Gastroesophageal sphincter (tissue), 4 donors: Measurements from ENCODE around the gene TET2. TPM values are rescaled to one million over a fixed set of nuclear protein-coding genes. Genes with fewer than 3 reads are reported as not detected.

Experiments
- ATAC-seq: fragments of 150-250 bp; one replicate; pipeline ENCODE4 v1.9.1; 2016; ENCODE audit warnings: mild to moderate bottlenecking, moderate library complexity
- H3K27ac ChIP-seq, 4 donors: fragments of 200-600 bp; sonication (generic) in 3 of 4; 1 replicate in 3 of 4; 2 replicates in 1 of 4; pipeline ENCODE4 v1.5.1; 2016 to 2019
- H3K27me3 ChIP-seq: fragments of 200-600 bp; sonication (generic); one replicate; pipeline ENCODE4 v1.5.1; 2019
- H3K36me3 ChIP-seq, 2 donors: fragments of 200-600 bp; sonication (generic); one replicate each; pipeline ENCODE4 v1.5.1; 2019; ENCODE audit warnings: control low read depth in 1 of 2
- H3K4me1 ChIP-seq, 3 donors: fragments of 200-600 bp; sonication (generic); 1 replicate in 2 of 3; 2 replicates in 1 of 3; pipeline ENCODE4 v1.5.1; 2016 to 2019; ENCODE audit warnings: control low read depth in 2 of 3
- H3K4me3 ChIP-seq, 2 donors: fragments of 200-600 bp; sonication (generic); one replicate each; pipeline ENCODE4 v1.5.1; 2019; ENCODE audit warnings: mild to moderate bottlenecking in 1 of 2, moderate library complexity in 1 of 2
- H3K9me3 ChIP-seq, 3 donors: fragments of 200-600 bp; sonication (generic); one replicate each; pipeline ENCODE4 v1.5.1; 2017 to 2019; ENCODE audit warnings: control low read depth in 2 of 3
- CTCF ChIP-seq, 4 experiments: fragments of 200-600 bp in 2 of 4; fragments of 450-650 bp in 2 of 4; sonication (generic) in 1 of 4; IDR thresholded peaks; one replicate each; pipeline ENCODE4 v1.5.1; 2017 to 2019; ENCODE audit warnings: antibody characterized with exemption in 4 of 4, mild to moderate bottlenecking in 2 of 4, moderate library complexity in 2 of 4
- EP300 ChIP-seq: sonication (generic); formaldehyde crosslinking; IDR thresholded peaks from one replicate; pipeline ENCODE4 v1.6.1; 2017; ENCODE audit warnings: antibody characterized with exemption, mild to moderate bottlenecking
- POLR2A ChIP-seq, 2 donors: fragments of 450-650 bp; IDR thresholded peaks; one replicate each; pipeline ENCODE4 v1.6.1; 2017; ENCODE audit warnings: antibody characterized with exemption in 2 of 2, mild to moderate bottlenecking in 2 of 2, moderate library complexity in 1 of 2
- POLR2AphosphoS5 ChIP-seq: sonication (generic); formaldehyde crosslinking; IDR thresholded peaks from one replicate; pipeline ENCODE4 v1.6.1; 2017; ENCODE audit warnings: antibody characterized with exemption
- WGBS, 2 donors: methylation state at CpG; one replicate each; pipeline ENCODE4 v1.1.5; 2018; ENCODE audit warnings: low coverage in 1 of 2; 5-methylcytosine and 5-hydroxymethylcytosine counted together
- small RNA-seq, 4 donors: library from RNA; depleted of rRNA; stranded (forward); fragments of <200 nt; gene quantifications; one replicate each; pipeline ENCODE3, GENCODE V24; 2016
- total RNA-seq, 4 donors: library from RNA; depleted of rRNA; stranded (reverse); fragments of >200 nt; gene quantifications; one replicate each; pipeline ENCODE4 v1.1.0, GENCODE V29; 2016

The TET2 gene
- total RNA-seq, 4 donors from 2014 or later: 22.5 to 37.7 (median 27.8) TPM

- no peak for TF ChIP-seq CTCF (IDR thresholded peaks at IDR 0.05)
- H3K27ac ChIP-seq: no peak overlapping the region
- no peaks in the 10 kb centered on the region for H3K9me3 ChIP-seq
- no peaks in the 10 kb centered on the region for H3K36me3 ChIP-seq
- H3K4me3 ChIP-seq: no peak overlapping the region
- H3K4me1 ChIP-seq: no peaks in the 10 kb centered on the region
- H3K27me3 ChIP-seq: no peaks in the 10 kb centered on the region
- ATAC-seq: no peak
Measured at GRCh38 chr4:105327956-105328355, 181.3 kb downstream of the TET2 start.

GRCh38 chr4:105329081-105329480 lies 182.4 kb downstream of the TET2 start:
- WGBS, 2 donors: 92 to 100% methylated on average over 1 of the region's 1 CpG
- no peak overlapping the region for H3K4me3 ChIP-seq

More at GRCh38 chr4:105329081-105329480, 182.4 kb downstream of the TET2 start:
- no peak for ATAC-seq
- no peaks in the 10 kb centered on the region for H3K4me1 ChIP-seq
- no peak overlapping the region for H3K27ac ChIP-seq
- H3K36me3 ChIP-seq: peaks cover 0 to 4% of the 10 kb centered on the region in 2 donors
- H3K27me3 ChIP-seq: no peaks in the 10 kb centered on the region
- TF ChIP-seq POLR2AphosphoS5 (no peak), EP300 (no peak), POLR2A (IDR thresholded peaks at IDR 0.05) (no peak), CTCF (IDR thresholded peaks at IDR 0.05) (no peak)
- H3K9me3 ChIP-seq: no peaks in the 10 kb centered on the region

Small RNA genes within 50 kb of the gene (small RNA-seq; reads per million reads assigned to genes)
- gene RF00322: 0 reads per million in 4 donors
- gene RN7SL89P: 0 reads per million in 4 donors
